Measurements from ENCODE around the gene LYRM7. TPM values are rescaled to one million over a fixed set of nuclear protein-coding genes. Genes with fewer than 3 reads are reported as not detected.

The LYRM7 gene
- total RNA-seq, 2 donors from 2014 or later: 8.8 to 9.0 TPM

GRCh38 chr5:131180407-131180806, 9.7 kb downstream of the LYRM7 start:
- no peak for DNase-seq
- H3K36me3 ChIP-seq (ENCODE audit: control insufficient read depth, insufficient read depth, low read length): no peaks in the 10 kb centered on the region

DNA sequence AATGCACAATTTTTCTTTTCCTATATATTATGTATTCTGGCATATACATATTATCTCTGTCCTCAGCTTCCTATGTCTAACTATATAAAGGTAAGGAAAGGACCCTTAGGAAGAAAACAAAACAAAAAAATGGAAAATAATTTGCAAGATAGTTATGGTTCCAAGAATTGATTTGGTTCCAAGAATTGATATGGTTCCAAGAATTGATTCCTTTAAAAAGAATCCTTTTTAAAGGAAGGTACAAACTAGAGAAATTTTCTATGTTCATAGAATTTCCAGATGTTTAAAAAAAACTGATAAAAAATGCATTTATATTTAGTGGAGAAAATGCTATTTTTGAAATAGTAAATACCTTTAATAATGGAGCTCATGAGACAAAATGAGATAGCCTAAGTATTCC, 12.1 kb downstream of the LYRM7 start:
- no peaks in the 10 kb centered on the region for H3K36me3 ChIP-seq (ENCODE audit: control insufficient read depth, insufficient read depth, low read length)
- Mint-ChIP-seq H3K4me3 (no peak overlapping the region), H3K27ac (no peak overlapping the region), H3K9me3 (no peaks in the 10 kb centered on the region), H3K36me3 (ENCODE audit: low read depth) (peaks cover 2% of the 10 kb centered on the region), H3K4me1 (no peaks in the 10 kb centered on the region), H3K27me3 (ENCODE audit: insufficient read depth) (no peaks in the 10 kb centered on the region)
- H3K4me3 ChIP-seq (ENCODE audit: low read length): no peak overlapping the region
- TF ChIP-seq, protein P1, sequence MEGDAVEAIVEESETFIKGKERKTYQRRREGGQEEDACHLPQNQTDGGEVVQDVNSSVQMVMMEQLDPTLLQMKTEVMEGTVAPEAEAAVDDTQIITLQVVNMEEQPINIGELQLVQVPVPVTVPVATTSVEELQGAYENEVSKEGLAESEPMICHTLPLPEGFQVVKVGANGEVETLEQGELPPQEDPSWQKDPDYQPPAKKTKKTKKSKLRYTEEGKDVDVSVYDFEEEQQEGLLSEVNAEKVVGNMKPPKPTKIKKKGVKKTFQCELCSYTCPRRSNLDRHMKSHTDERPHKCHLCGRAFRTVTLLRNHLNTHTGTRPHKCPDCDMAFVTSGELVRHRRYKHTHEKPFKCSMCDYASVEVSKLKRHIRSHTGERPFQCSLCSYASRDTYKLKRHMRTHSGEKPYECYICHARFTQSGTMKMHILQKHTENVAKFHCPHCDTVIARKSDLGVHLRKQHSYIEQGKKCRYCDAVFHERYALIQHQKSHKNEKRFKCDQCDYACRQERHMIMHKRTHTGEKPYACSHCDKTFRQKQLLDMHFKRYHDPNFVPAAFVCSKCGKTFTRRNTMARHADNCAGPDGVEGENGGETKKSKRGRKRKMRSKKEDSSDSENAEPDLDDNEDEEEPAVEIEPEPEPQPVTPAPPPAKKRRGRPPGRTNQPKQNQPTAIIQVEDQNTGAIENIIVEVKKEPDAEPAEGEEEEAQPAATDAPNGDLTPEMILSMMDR (conservative IDR thresholded peaks at IDR 0.05): no peak
- no peak overlapping the region for H3K9ac ChIP-seq (ENCODE audit: extremely low read depth, low read length, poor library complexity, severe bottlenecking)
- H3K4me1 ChIP-seq (ENCODE audit: control insufficient read depth, insufficient read depth, low read length): no peaks in the 10 kb centered on the region
- no peak overlapping the region for H3K27ac ChIP-seq (ENCODE audit: low read depth, low read length)
- H3K9me3 ChIP-seq (ENCODE audit: control insufficient read depth, low read length): no peaks in the 10 kb centered on the region
- no peak for DNase-seq
- no peaks in the 10 kb centered on the region for H3K27me3 ChIP-seq (ENCODE audit: control insufficient read depth, insufficient read depth, low read length, poor library complexity, severe bottlenecking)

More at GRCh38 chr5:131180407-131180806, 9.7 kb downstream of the LYRM7 start:
- H3K9me3 ChIP-seq (ENCODE audit: control insufficient read depth, low read length): no peaks in the 10 kb centered on the region
- Mint-ChIP-seq H3K4me3 (no peak overlapping the region), H3K27me3 (ENCODE audit: insufficient read depth) (no peaks in the 10 kb centered on the region), H3K9me3 (no peaks in the 10 kb centered on the region), H3K4me1 (no peaks in the 10 kb centered on the region), H3K27ac (no peak overlapping the region), H3K36me3 (ENCODE audit: low read depth) (no peaks in the 10 kb centered on the region)
- H3K4me1 ChIP-seq (ENCODE audit: control insufficient read depth, insufficient read depth, low read length): no peaks in the 10 kb centered on the region
- no peak overlapping the region for H3K27ac ChIP-seq (ENCODE audit: low read depth, low read length)
- TF ChIP-seq, protein P1 (conservative IDR thresholded peaks at IDR 0.05): no peak
- H3K4me3 ChIP-seq (ENCODE audit: low read length): no peak overlapping the region
- H3K9ac ChIP-seq (ENCODE audit: extremely low read depth, low read length, poor library complexity, severe bottlenecking): no peak overlapping the region
- no peaks in the 10 kb centered on the region for H3K27me3 ChIP-seq (ENCODE audit: control insufficient read depth, insufficient read depth, low read length, poor library complexity, severe bottlenecking)

- Mint-ChIP-seq H3K27ac (no peak overlapping the region), H3K4me3 (no peak overlapping the region), H3K36me3 (ENCODE audit: low read depth) (peaks cover 6% of the 10 kb centered on the region), H3K27me3 (ENCODE audit: insufficient read depth) (no peaks in the 10 kb centered on the region), H3K9me3 (no peaks in the 10 kb centered on the region), H3K4me1 (no peaks in the 10 kb centered on the region)
- H3K27me3 ChIP-seq (ENCODE audit: control insufficient read depth, insufficient read depth, low read length, poor library complexity, severe bottlenecking): no peaks in the 10 kb centered on the region
- DNase-seq: no peak
- H3K36me3 ChIP-seq (ENCODE audit: control insufficient read depth, insufficient read depth, low read length): no peaks in the 10 kb centered on the region
- no peak overlapping the region for H3K9ac ChIP-seq (ENCODE audit: extremely low read depth, low read length, poor library complexity, severe bottlenecking)
- no peaks in the 10 kb centered on the region for H3K4me1 ChIP-seq (ENCODE audit: control insufficient read depth, insufficient read depth, low read length)
- TF ChIP-seq, protein P1 (conservative IDR thresholded peaks at IDR 0.05): no peak
- no peak overlapping the region for H3K4me3 ChIP-seq (ENCODE audit: low read length)
- no peaks in the 10 kb centered on the region for H3K9me3 ChIP-seq (ENCODE audit: control insufficient read depth, low read length)
- no peak overlapping the region for H3K27ac ChIP-seq (ENCODE audit: low read depth, low read length)
These were observed 14.9 kb downstream of the LYRM7 start for GRCh38 chr5:131185523-131186104.
